Measurements from ENCODE around the gene SMIM24. TPM values are rescaled to one million over a fixed set of nuclear protein-coding genes. Genes with fewer than 3 reads are reported as not detected.

Gene SMIM24
- total RNA-seq, 1 experiment from 2014 or later: 1.9 TPM

DNA sequence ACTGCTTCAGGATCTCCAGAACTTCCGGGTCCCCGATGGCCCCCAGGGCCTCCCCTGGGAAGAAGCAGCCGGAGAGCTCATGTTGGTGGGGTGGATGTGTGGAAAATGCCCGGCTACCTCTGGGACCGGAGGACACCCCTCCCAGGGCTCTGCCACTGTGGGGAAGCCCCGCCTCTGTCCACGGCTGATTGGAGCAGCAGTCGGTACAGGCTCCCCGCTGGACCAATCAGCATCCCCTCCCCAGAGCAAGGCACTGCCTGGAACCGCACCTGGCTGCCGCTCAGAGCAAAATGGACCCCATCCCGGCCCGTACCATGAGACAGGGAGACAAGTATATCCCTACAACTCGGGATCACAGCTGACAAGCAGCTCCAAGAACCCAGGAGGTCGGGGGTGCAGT is 13.7 kb upstream of the SMIM24 start:
- H3K27me3 Mint-ChIP-seq (ENCODE audit: low read depth): no peaks in the 10 kb centered on the region
- Histone ChIP-seq H2BK15ac (ENCODE audit: low read depth, low read length) (no peak overlapping the region), H3K4me1 (ENCODE audit: insufficient read depth, low read length) (no peaks in the 10 kb centered on the region), H3K79me2 (ENCODE audit: insufficient read depth, low read length) (peaks cover 2% of the 10 kb centered on the region), H2BK120ac (ENCODE audit: low read depth, low read length, poor library complexity, severe bottlenecking) (no peak overlapping the region), H3K79me1 (ENCODE audit: insufficient read depth, low read depth, low read length, poor library complexity, severe bottlenecking) (no peaks in the 10 kb centered on the region), H3K56ac (ENCODE audit: insufficient read length, low read depth, low read length) (no peak overlapping the region), H2BK5ac (ENCODE audit: insufficient read length, low read length) (no peak overlapping the region), H3K9ac (ENCODE audit: extremely low read depth, insufficient read length, low read length) (no peak overlapping the region), H4K5ac (ENCODE audit: insufficient read length, low read depth, low read length) (no peak overlapping the region), H3T11ph (ENCODE audit: low read length) (no peak overlapping the region), H3K4me2 (ENCODE audit: insufficient read depth, insufficient read length, low read length) (no peak overlapping the region), H3K27me3 (ENCODE audit: insufficient read depth, low read length) (no peaks in the 10 kb centered on the region), H4K20me1 (ENCODE audit: control insufficient read depth, insufficient read depth, insufficient read length) (no peaks in the 10 kb centered on the region), H2BK20ac (ENCODE audit: low read depth, low read length, poor library complexity, severe bottlenecking) (no peak overlapping the region), H3K18ac (ENCODE audit: insufficient read length, low read depth, low read length) (no peak overlapping the region), H2AK5ac (ENCODE audit: insufficient read length, low read length) (no peak overlapping the region), H3K23me2 (ENCODE audit: insufficient read length, low read depth, low read length, poor library complexity, severe bottlenecking) (no peaks in the 10 kb centered on the region), H4K91ac (ENCODE audit: insufficient read length, low read depth, low read length) (no peak overlapping the region), H3K4ac (ENCODE audit: low read depth, low read length) (no peak overlapping the region), H3K27ac (ENCODE audit: insufficient read length, low read depth, low read length) (no peak overlapping the region), H3K14ac (ENCODE audit: insufficient read depth, low read length) (no peak overlapping the region; the same call in 1 of the 2 replicates), H2BK12ac (ENCODE audit: insufficient read length, low read depth, low read length) (no peak overlapping the region), H4K8ac (replicated peaks; ENCODE audit: insufficient read length, low read depth, low read length) (no peak overlapping the region), H2AFZ (ENCODE audit: low read length) (no peak overlapping the region), H3K23ac (ENCODE audit: insufficient read length, low read depth, low read length) (no peak overlapping the region), H3K9me3 (ENCODE audit: control insufficient read depth, low read depth, low read length) (no peaks in the 10 kb centered on the region)
- peak; percentile 88 for DNase-seq
- no peaks in the 10 kb centered on the region; a peak in 1 of 5 replicates for H3K9me3 Mint-ChIP-seq
- WGBS (ENCODE audit: extremely low coverage, insufficient read length, low lambda C conversion rate): no CpG with 5 or more reads among the region's 15 CpGs
- no peak overlapping the region; a peak in 1 of 5 replicates for H3K4me3 Mint-ChIP-seq
- no peak overlapping the region for H3K27ac Mint-ChIP-seq
- H3K4me1 Mint-ChIP-seq: peaks cover under 1 to 1% of the 10 kb centered on the region in 2 experiments; a peak in 2 of 4 replicates
- peaks cover 20 to 50% (median 41%) of the 10 kb centered on the region in 3 experiments; a peak in 6 of 7 replicates for H3K36me3 Mint-ChIP-seq (ENCODE audit: insufficient read depth in 1 of 3, low read depth in 3 of 3)
- TF ChIP-seq, protein P1, sequence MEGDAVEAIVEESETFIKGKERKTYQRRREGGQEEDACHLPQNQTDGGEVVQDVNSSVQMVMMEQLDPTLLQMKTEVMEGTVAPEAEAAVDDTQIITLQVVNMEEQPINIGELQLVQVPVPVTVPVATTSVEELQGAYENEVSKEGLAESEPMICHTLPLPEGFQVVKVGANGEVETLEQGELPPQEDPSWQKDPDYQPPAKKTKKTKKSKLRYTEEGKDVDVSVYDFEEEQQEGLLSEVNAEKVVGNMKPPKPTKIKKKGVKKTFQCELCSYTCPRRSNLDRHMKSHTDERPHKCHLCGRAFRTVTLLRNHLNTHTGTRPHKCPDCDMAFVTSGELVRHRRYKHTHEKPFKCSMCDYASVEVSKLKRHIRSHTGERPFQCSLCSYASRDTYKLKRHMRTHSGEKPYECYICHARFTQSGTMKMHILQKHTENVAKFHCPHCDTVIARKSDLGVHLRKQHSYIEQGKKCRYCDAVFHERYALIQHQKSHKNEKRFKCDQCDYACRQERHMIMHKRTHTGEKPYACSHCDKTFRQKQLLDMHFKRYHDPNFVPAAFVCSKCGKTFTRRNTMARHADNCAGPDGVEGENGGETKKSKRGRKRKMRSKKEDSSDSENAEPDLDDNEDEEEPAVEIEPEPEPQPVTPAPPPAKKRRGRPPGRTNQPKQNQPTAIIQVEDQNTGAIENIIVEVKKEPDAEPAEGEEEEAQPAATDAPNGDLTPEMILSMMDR (conservative IDR thresholded peaks at IDR 0.05): no peak

All from H9 (cell line).